SK-N-SH (cell line): ENCODE results near the gene COQ9. TPM values are rescaled to one million over a fixed set of nuclear protein-coding genes. Genes with fewer than 3 reads are reported as not detected.

Experiments used
- ELF1 ChIP-seq: IDR thresholded peaks from 2 replicates; pipeline ENCODE4 v1.4.0; 2012
- EP300 ChIP-seq, 2 experiments: IDR thresholded peaks; 2 replicates each; pipeline versions ENCODE4 v1.4.0 to v1.6.1; 2012; ENCODE audit warnings: borderline replicate concordance in 1 of 2, low read depth in 1 of 2, low read length in 1 of 2
- EZH2phosphoT487 ChIP-seq: fragments of 200-600 bp; sonication (generic); IDR thresholded peaks from 2 replicates; pipeline ENCODE4 v1.6.1; 2017; ENCODE audit warnings: low read depth, mixed run types, mild to moderate bottlenecking, antibody characterized with exemption, moderate library complexity, borderline replicate concordance
- FOXM1 ChIP-seq: IDR thresholded peaks from 2 replicates; pipeline ENCODE4 v1.4.0; 2012; ENCODE audit warnings: low read depth, mild to moderate bottlenecking
- GABPA ChIP-seq: IDR thresholded peaks from 2 replicates; pipeline ENCODE4 v1.4.0; 2012; ENCODE audit warnings: low read depth, mild to moderate bottlenecking
- GATA2 ChIP-seq: sonication (generic); formaldehyde crosslinking; IDR thresholded peaks from 2 replicates; pipeline ENCODE4 v1.5.0; 2020; ENCODE audit warnings: mild to moderate bottlenecking, missing genetic modification reagents
- IRF3 ChIP-seq: fragments of 150-350 bp; IDR thresholded peaks from 2 replicates; pipeline ENCODE4 v1.6.1; 2016; ENCODE audit warnings: mild to moderate bottlenecking, low read depth, low read length
- MXI1 ChIP-seq: IDR thresholded peaks from 2 replicates; pipeline ENCODE4 v1.6.1; 2012; ENCODE audit warnings: mild to moderate bottlenecking, low read depth, low read length, improper control_type of control experiment
- NFIC ChIP-seq: IDR thresholded peaks from 2 replicates; pipeline ENCODE4 v1.4.0; 2012; ENCODE audit warnings: borderline replicate concordance
- NRF1 ChIP-seq: IDR thresholded peaks from 2 replicates; pipeline ENCODE4 v1.6.1; 2012; ENCODE audit warnings: low read depth, mild to moderate bottlenecking, low read length
- POLR2AphosphoS5 ChIP-seq: IDR thresholded peaks from 2 replicates; pipeline ENCODE4 v1.6.1; 2012; ENCODE audit warnings: low read depth, low read length
- REST ChIP-seq: IDR thresholded peaks from 2 replicates; pipeline ENCODE4 v1.6.1; 2012; ENCODE audit warnings: mild to moderate bottlenecking, low read depth, low read length, moderate library complexity
- RXRA ChIP-seq: IDR thresholded peaks from 2 replicates; pipeline ENCODE4 v1.4.0; 2012; ENCODE audit warnings: low read depth, mild to moderate bottlenecking, borderline replicate concordance
- SIN3A ChIP-seq: IDR thresholded peaks from 2 replicates; pipeline ENCODE4 v1.6.1; 2012; ENCODE audit warnings: low read depth, mild to moderate bottlenecking, low read length, moderate library complexity, borderline replicate concordance
- TAF1 ChIP-seq: IDR thresholded peaks from 2 replicates; pipeline ENCODE4 v1.6.1; 2012; ENCODE audit warnings: low read depth, mild to moderate bottlenecking, low read length, moderate library complexity, borderline replicate concordance
- USF1 ChIP-seq: IDR thresholded peaks from 2 replicates; pipeline ENCODE4 v1.4.0; 2012; ENCODE audit warnings: low read depth, borderline replicate concordance
- USF2 ChIP-seq: fragments of 150-350 bp; IDR thresholded peaks from 2 replicates; pipeline ENCODE4 v1.6.1; 2017; ENCODE audit warnings: antibody characterized with exemption, low read length, low read depth, borderline replicate concordance
- YY1 ChIP-seq: IDR thresholded peaks from 2 replicates; pipeline ENCODE4 v1.4.0; 2012; ENCODE audit warnings: low read depth, mild to moderate bottlenecking
- polyA plus RNA-seq, 3 experiments: library from polyadenylated mRNA; depleted of rRNA; stranded (reverse); fragments of >200 nt; gene quantifications; 2 replicates each; pipeline ENCODE4 v1.2.3, GENCODE V29; 2012

The COQ9 gene
- polyA plus RNA-seq, 1 of the 3 experiments (the other 2 are of a cell fraction): 81.2 TPM

- no peak for TF ChIP-seq USF1
- TF ChIP-seq ELF1: peak; percentile 93
- TF ChIP-seq SIN3A: peak; percentile 39; the same call in 1 of the 2 replicates
- no peak; the same call in 1 of the 2 replicates for TF ChIP-seq MXI1
- TF ChIP-seq NRF1: no peak
- no peak for TF ChIP-seq IRF3
- no peak for TF ChIP-seq FOXM1
- TF ChIP-seq REST: 0 out of 2 replicates have a peak, but pooled peaks have one; percentile 50
- TF ChIP-seq EZH2phosphoT487: no peak
- no peak; a peak in 1 of 4 replicates for TF ChIP-seq EP300 (IDR thresholded peaks at IDR 0.05; ENCODE audit: borderline replicate concordance in 1 of 2, low read depth in 1 of 2, low read length in 1 of 2)
- TF ChIP-seq TAF1: peak; percentile 99
- no peak for TF ChIP-seq YY1
- TF ChIP-seq POLR2AphosphoS5: peak; percentile 98
- TF ChIP-seq RXRA: no peak
- TF ChIP-seq GATA2 (CRISPR knock-in tag): no peak
- TF ChIP-seq GABPA: peak; percentile 96
- TF ChIP-seq NFIC: no peak
- TF ChIP-seq USF2: no peak
- TF ChIP-seq, all 33 proteins: peak for 13
These were observed 15.1 kb downstream of the COQ9 start, which contains the start of gene POLR2C (continued) for GRCh38 chr16:57462209-57462977.
